SK-N-SH treated with all-trans-retinoic acid at 6 μM for 48 hours (cell line): ENCODE results near the gene RASSF5.

ENCODE experiments used
- ARNTL ChIP-seq: fragments of 450-650 bp; formaldehyde crosslinking; IDR thresholded peaks from 2 replicates; pipeline ENCODE4 v1.5.0; 2020; ENCODE audit warnings: low read depth, mild to moderate bottlenecking, moderate library complexity, borderline replicate concordance
- BACH2 ChIP-seq: fragments of 250-450 bp; sonication (Bioruptor Pico); IDR thresholded peaks from 2 replicates; pipeline ENCODE4 v1.9.0; 2021; ENCODE audit warnings: mild to moderate bottlenecking, borderline replicate concordance
- CREB5 ChIP-seq: fragments of 250-450 bp; sonication (Bioruptor Pico); IDR thresholded peaks from 2 replicates; pipeline ENCODE4 v1.5.1; 2020; ENCODE audit warnings: low read depth, mild to moderate bottlenecking, moderate library complexity
- CSDC2 ChIP-seq: fragments of 250-450 bp; sonication (Bioruptor Pico); IDR thresholded peaks from 2 replicates; pipeline ENCODE4 v1.5.0; 2020; ENCODE audit warnings: mild to moderate bottlenecking, moderate library complexity
- ESRRG ChIP-seq: fragments of 250-450 bp; sonication (Bioruptor Pico); IDR thresholded peaks from 2 replicates; pipeline ENCODE4 v1.6.1; 2021; ENCODE audit warnings: mild to moderate bottlenecking
- GLIS3 ChIP-seq: fragments of 250-450 bp; sonication (Bioruptor Pico); IDR thresholded peaks from 2 replicates; pipeline ENCODE4 v1.5.0; 2020; ENCODE audit warnings: mild to moderate bottlenecking, moderate library complexity
- ISL1 ChIP-seq: fragments of 250-450 bp; sonication (Bioruptor Pico); IDR thresholded peaks from 2 replicates; pipeline ENCODE4 v2.1.2; 2022; ENCODE audit warnings: mild to moderate bottlenecking, moderate library complexity
- PATZ1 ChIP-seq: fragments of 250-450 bp; sonication (Bioruptor Pico); IDR thresholded peaks from 2 replicates; pipeline ENCODE4 v1.8.0; 2020; ENCODE audit warnings: mild to moderate bottlenecking, moderate library complexity, borderline replicate concordance
- RARB ChIP-seq: fragments of 250-450 bp; sonication (Bioruptor Pico); IDR thresholded peaks from 2 replicates; pipeline ENCODE4 v1.8.0; 2021; ENCODE audit warnings: mild to moderate bottlenecking, moderate library complexity
- TSHZ2 ChIP-seq: fragments of 250-450 bp; sonication (Bioruptor Pico); IDR thresholded peaks from 2 replicates; pipeline ENCODE4 v1.5.0; 2020; ENCODE audit warnings: mild to moderate bottlenecking, moderate library complexity
- ZFP3 ChIP-seq: fragments of 250-450 bp; sonication (Bioruptor Pico); IDR thresholded peaks from 2 replicates; pipeline ENCODE4 v1.5.0; 2020; ENCODE audit warnings: mild to moderate bottlenecking, moderate library complexity
- ZNF565 ChIP-seq: fragments of 450-650 bp; formaldehyde crosslinking; conservative IDR thresholded peaks from 2 replicates; pipeline ENCODE4 v1.5.0; 2020; ENCODE audit warnings: low read depth, mild to moderate bottlenecking, moderate library complexity
- ZNF8 ChIP-seq: fragments of 450-650 bp; formaldehyde crosslinking; IDR thresholded peaks from 2 replicates; pipeline ENCODE4 v1.5.0; 2020; ENCODE audit warnings: mild to moderate bottlenecking, moderate library complexity

- TF ChIP-seq GLIS3 = no peak
- TF ChIP-seq CSDC2 (CRISPR knock-in tag) = no peak
- no peak for TF ChIP-seq ESRRG (CRISPR knock-in tag)
- no peak for TF ChIP-seq RARB (CRISPR knock-in tag)
- TF ChIP-seq ZNF8 (CRISPR knock-in tag) = no peak
- TF ChIP-seq ARNTL (CRISPR knock-in tag) = no peak
- no peak for TF ChIP-seq ZNF565 (CRISPR knock-in tag)
- TF ChIP-seq ISL1 (CRISPR knock-in tag) = no peak
- no peak for TF ChIP-seq ZFP3 (CRISPR knock-in tag)
- no peak for TF ChIP-seq BACH2 (CRISPR knock-in tag)
- TF ChIP-seq CREB5 (CRISPR knock-in tag) = no peak
- no peak for TF ChIP-seq TSHZ2
- no peak for TF ChIP-seq PATZ1 (CRISPR knock-in tag)
Measured at GRCh38 chr1:206591226-206591625, 83.9 kb downstream of the RASSF5 start.
